Endothelial cell of umbilical vein (primary cell): ENCODE data around the gene TERT.
"Not testable (repeated sequence)": the region's sequence is repeated elsewhere in the genome, so short reads cannot be mapped to it uniquely, and the experiment has no call there.

Experiments used
- EZH2 ChIP-seq: IDR thresholded peaks from 2 replicates; pipeline ENCODE4 v1.6.1; 2012; ENCODE audit warnings: borderline replicate concordance, low read depth, mild to moderate bottlenecking, moderate library complexity, low read length, inconsistent platforms; ENCODE audit not compliant: severe bottlenecking
- FOS ChIP-seq: IDR thresholded peaks from 2 replicates; pipeline ENCODE4 v1.6.1; 2011; ENCODE audit warnings: mild to moderate bottlenecking, low read length, moderate library complexity, borderline replicate concordance; ENCODE audit not compliant: insufficient read depth
- GATA2 ChIP-seq: IDR thresholded peaks from 2 replicates; pipeline ENCODE4 v1.7.0; 2011; ENCODE audit warnings: low read depth, mild to moderate bottlenecking, moderate library complexity, mixed read lengths, low read length; ENCODE audit not compliant: insufficient read length, insufficient read depth
- JUN ChIP-seq: IDR thresholded peaks from 2 replicates; pipeline ENCODE4 v1.6.1; 2011; ENCODE audit warnings: borderline replicate concordance, low read depth; ENCODE audit not compliant: insufficient read length, insufficient read depth
- MYC ChIP-seq: IDR thresholded peaks from one replicate; pipeline ENCODE4 v1.6.1; 2011; ENCODE audit warnings: mild to moderate bottlenecking, low read depth, low read length
- POLR2A ChIP-seq: IDR thresholded peaks from 2 replicates; pipeline ENCODE4 v1.6.1; 2012; ENCODE audit warnings: low read depth, mild to moderate bottlenecking, control low read depth, low read length
- POLR2AphosphoS5 ChIP-seq: IDR thresholded peaks from 2 replicates; pipeline ENCODE4 v1.6.1; 2012; ENCODE audit warnings: low read depth, mild to moderate bottlenecking, control low read depth, low read length, moderate library complexity; ENCODE audit not compliant: insufficient read depth
- TF ChIP-seq, protein P1 (sequence below): IDR thresholded peaks from 2 replicates; pipeline ENCODE4 v1.6.1; 2011; ENCODE audit not compliant: insufficient read depth, insufficient read length
- TF ChIP-seq, protein P2 (sequence below), 2 donors: IDR thresholded peaks; 1 replicate in 1 of 2; 2 replicates in 1 of 2; pipeline ENCODE4 v1.5.1; 2011; ENCODE audit warnings: low read length in 2 of 2, mild to moderate bottlenecking in 2 of 2, moderate library complexity in 2 of 2, control low read depth in 1 of 2, inconsistent platforms in 1 of 2, low read depth in 1 of 2; ENCODE audit not compliant: insufficient read depth in 1 of 2; ENCODE audit errors: extremely low read depth in 1 of 2

DNA sequence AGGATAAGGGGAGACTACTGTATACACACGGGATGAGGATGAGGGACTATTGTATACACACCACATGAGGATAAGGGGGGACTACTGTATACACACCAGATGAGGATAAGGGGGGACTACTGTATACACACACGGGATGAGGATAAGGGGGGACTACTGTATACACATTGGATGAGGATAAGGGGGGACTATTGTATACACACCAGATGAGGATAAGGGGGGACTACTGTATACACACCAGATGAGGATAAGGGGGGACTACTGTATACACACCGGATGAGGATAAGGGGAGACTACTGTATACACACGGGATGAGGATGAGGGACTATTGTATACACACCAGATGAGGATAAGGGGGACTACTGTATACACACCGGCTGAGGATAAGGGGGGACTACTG, 38.4 kb upstream of the TERT start:
- not testable (repeated sequence) for TF ChIP-seq POLR2A, JUN, FOS, EZH2, POLR2AphosphoS5, MYC, GATA2
- TF ChIP-seq, protein P1, sequence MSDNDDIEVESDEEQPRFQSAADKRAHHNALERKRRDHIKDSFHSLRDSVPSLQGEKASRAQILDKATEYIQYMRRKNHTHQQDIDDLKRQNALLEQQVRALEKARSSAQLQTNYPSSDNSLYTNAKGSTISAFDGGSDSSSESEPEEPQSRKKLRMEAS, result not testable (repeated sequence)
- TF ChIP-seq, protein P2, sequence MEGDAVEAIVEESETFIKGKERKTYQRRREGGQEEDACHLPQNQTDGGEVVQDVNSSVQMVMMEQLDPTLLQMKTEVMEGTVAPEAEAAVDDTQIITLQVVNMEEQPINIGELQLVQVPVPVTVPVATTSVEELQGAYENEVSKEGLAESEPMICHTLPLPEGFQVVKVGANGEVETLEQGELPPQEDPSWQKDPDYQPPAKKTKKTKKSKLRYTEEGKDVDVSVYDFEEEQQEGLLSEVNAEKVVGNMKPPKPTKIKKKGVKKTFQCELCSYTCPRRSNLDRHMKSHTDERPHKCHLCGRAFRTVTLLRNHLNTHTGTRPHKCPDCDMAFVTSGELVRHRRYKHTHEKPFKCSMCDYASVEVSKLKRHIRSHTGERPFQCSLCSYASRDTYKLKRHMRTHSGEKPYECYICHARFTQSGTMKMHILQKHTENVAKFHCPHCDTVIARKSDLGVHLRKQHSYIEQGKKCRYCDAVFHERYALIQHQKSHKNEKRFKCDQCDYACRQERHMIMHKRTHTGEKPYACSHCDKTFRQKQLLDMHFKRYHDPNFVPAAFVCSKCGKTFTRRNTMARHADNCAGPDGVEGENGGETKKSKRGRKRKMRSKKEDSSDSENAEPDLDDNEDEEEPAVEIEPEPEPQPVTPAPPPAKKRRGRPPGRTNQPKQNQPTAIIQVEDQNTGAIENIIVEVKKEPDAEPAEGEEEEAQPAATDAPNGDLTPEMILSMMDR (IDR thresholded peaks at IDR 0.05; ENCODE audit: extremely low read depth in 1 of 2, insufficient read depth in 1 of 2, low read depth in 1 of 2, low read length in 2 of 2), result not testable (repeated sequence)
